T-cell (primary cell): ENCODE results near the gene ATRN. TPM values are rescaled to one million over a fixed set of nuclear protein-coding genes. Genes with fewer than 3 reads are reported as not detected.

Experiments
- ATAC-seq, 4 experiments: fragments of 200-7000 bp in 3 of 4; fragments of 150-1000 bp in 1 of 4; cut with Tn5 transposase; replicated peaks in 1 of 4; 1 replicate in 3 of 4; 2 replicates in 1 of 4; pipeline ENCODE4 v1.10.0; 2021; ENCODE audit warnings: moderate library complexity in 3 of 4, mild to moderate bottlenecking in 2 of 4, moderate number of reproducible peaks in 1 of 4
- CTCF ChIA-PET, 2 donors: fragments of 300-600 bp; sonication (Branson Sonifier 250); formaldehyde crosslinking; loops; one replicate each; lab custom pipeline; 2022; ENCODE audit warnings: antibody characterized with exemption in 2 of 2; lab: Charles Lee
- POLR2A ChIA-PET, 2 donors: fragments of 300-600 bp; sonication (Branson Sonifier 250); formaldehyde crosslinking; loops; one replicate each; lab custom pipeline; 2022; ENCODE audit warnings: antibody characterized with exemption in 2 of 2; lab: Charles Lee
- DNase-seq, 35 experiments: peaks; one replicate each; pipeline versions ENCODE4 v3.0.0 to v3.0.0-alpha.2; 2013 to 2023
- H3K27ac ChIP-seq: one replicate; pipeline ENCODE4 v1.5.1; 2013; ENCODE audit warnings: low read length
- H3K27me3 ChIP-seq, 2 experiments: replicated peaks in 1 of 2; 1 replicate in 1 of 2; 2 replicates in 1 of 2; pipeline versions ENCODE4 v1.6.1 to v1.7.0; 2013; ENCODE audit warnings: low read length in 1 of 2, mixed read lengths in 1 of 2; ENCODE audit not compliant: control insufficient read depth in 2 of 2, insufficient read depth in 2 of 2; ENCODE audit errors: extremely low read depth in 1 of 2
- H3K36me3 ChIP-seq, 2 donors: 1 replicate in 1 of 2; 2 replicates in 1 of 2; pipeline versions ENCODE4 v1.6.1 to v1.7.0; 2013; ENCODE audit warnings: low read length in 1 of 2; ENCODE audit not compliant: control insufficient read depth in 2 of 2, insufficient read depth in 1 of 2; ENCODE audit errors: extremely low read depth in 1 of 2
- H3K4me1 ChIP-seq, 2 experiments: 1 replicate in 1 of 2; 2 replicates in 1 of 2; pipeline versions ENCODE4 v1.6.1 to v1.7.0; 2013; ENCODE audit warnings: low read length in 2 of 2, mixed read lengths in 1 of 2; ENCODE audit not compliant: insufficient read depth in 2 of 2, control insufficient read depth in 1 of 2; ENCODE audit errors: extremely low read depth in 1 of 2
- H3K4me3 ChIP-seq, 2 donors: 1 replicate in 1 of 2; 2 replicates in 1 of 2; pipeline versions ENCODE4 v1.5.1 to v1.7.0; 2013; ENCODE audit warnings: mild to moderate bottlenecking in 2 of 2, low read length in 1 of 2, moderate library complexity in 1 of 2; ENCODE audit not compliant: control insufficient read depth in 1 of 2; ENCODE audit errors: extremely low read depth in 1 of 2
- H3K9me3 ChIP-seq: 2 replicates; pipeline ENCODE4 v1.7.0; 2013
- H3K27ac Mint-ChIP-seq, 2 donors: one replicate each; pipeline ENCODE4 v1.8.0; 2020 to 2021; ENCODE audit warnings: mild to moderate bottlenecking in 2 of 2, mixed read lengths in 2 of 2
- H3K27me3 Mint-ChIP-seq, 2 donors: one replicate each; pipeline ENCODE4 v1.8.0; 2021 to 2022; ENCODE audit warnings: mixed read lengths in 2 of 2
- H3K36me3 Mint-ChIP-seq: one replicate; pipeline ENCODE4 v1.8.0; 2021; ENCODE audit warnings: mixed read lengths
- H3K4me1 Mint-ChIP-seq, 3 donors: one replicate each; pipeline ENCODE4 v1.8.0; 2020 to 2022; ENCODE audit warnings: mixed read lengths in 3 of 3, mild to moderate bottlenecking in 1 of 3
- H3K4me3 Mint-ChIP-seq, 3 donors: one replicate each; pipeline ENCODE4 v1.8.0; 2020 to 2022; ENCODE audit warnings: mild to moderate bottlenecking in 3 of 3, mixed read lengths in 3 of 3, moderate library complexity in 3 of 3
- H3K9me3 Mint-ChIP-seq, 3 donors: one replicate each; pipeline ENCODE4 v1.8.0; 2020 to 2022; ENCODE audit warnings: mixed read lengths in 3 of 3
- WGBS: methylation state at CpG from one replicate; pipeline ENCODE4 v1.1.5; 2013; ENCODE audit warnings: missing lambda C conversion rate; ENCODE audit not compliant: insufficient coverage; 5-methylcytosine and 5-hydroxymethylcytosine counted together
- total RNA-seq, 35 experiments: library from RNA in 6 of 35; stranded (reverse) in 6 of 35; fragments of 120-200 nt in 1 of 35; gene quantifications; one replicate each; pipeline versions ENCODE4 v1.2.1 to v1.2.4 and lab custom pipeline; 2013 to 2026

Gene ATRN
- total RNA-seq, 5 donors from 2014 or later (not counting 1 experiment from before 2014, with no cell fraction given): 13.6 to 15.8 (median 13.7) TPM

DNA sequence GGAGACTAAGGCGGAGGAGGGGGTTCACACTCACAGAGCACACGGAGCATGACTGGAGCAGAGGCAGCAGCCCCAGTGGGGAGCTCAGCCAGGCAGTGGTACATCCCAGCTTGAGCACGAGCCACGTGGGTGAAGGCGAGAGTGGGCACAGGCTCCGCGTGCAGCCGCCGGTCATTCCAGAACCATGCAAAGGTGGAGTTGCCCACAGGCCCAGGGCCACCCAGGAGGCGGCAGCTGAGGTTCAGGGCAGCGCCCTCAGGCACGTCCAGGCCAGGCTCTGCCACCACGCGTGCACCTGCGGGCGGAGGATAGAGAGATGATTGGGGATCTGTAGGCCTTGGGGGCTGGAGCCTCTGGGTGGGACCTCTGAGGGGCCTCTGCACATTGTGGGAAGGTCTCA is 220.5 kb downstream of the ATRN start:
- H3K4me1 Mint-ChIP-seq: no peaks in the 10 kb centered on the region
- WGBS: 89% methylated on average over 12 of the region's 16 CpGs
- H3K9me3 ChIP-seq: no peaks in the 10 kb centered on the region
- ChIA-PET POLR2A (no interaction called here), CTCF (interaction anchor here in 1 of 2 donors (0.7 kb wide), 1 partner anchor 22 kb away, joined by 3 read pairs; no protein-coding TSS in a partner anchor)
- H3K4me3 Mint-ChIP-seq: no peak overlapping the region
- H3K27me3 ChIP-seq: peaks cover 0 to 18% of the 10 kb centered on the region in 2 experiments
- no peak overlapping the region for H3K27ac Mint-ChIP-seq
- no peak overlapping the region for H3K4me3 ChIP-seq
- H3K9me3 Mint-ChIP-seq: no peaks in the 10 kb centered on the region
- no peaks in the 10 kb centered on the region for H3K4me1 ChIP-seq
- H3K27ac ChIP-seq: no peak overlapping the region
- DNase-seq (no peak), ATAC-seq (no peak)
- no peaks in the 10 kb centered on the region for H3K36me3 Mint-ChIP-seq
- H3K27me3 Mint-ChIP-seq: peaks cover 0 to 6% of the 10 kb centered on the region in 2 donors
- H3K36me3 ChIP-seq: no peaks in the 10 kb centered on the region

DNA sequence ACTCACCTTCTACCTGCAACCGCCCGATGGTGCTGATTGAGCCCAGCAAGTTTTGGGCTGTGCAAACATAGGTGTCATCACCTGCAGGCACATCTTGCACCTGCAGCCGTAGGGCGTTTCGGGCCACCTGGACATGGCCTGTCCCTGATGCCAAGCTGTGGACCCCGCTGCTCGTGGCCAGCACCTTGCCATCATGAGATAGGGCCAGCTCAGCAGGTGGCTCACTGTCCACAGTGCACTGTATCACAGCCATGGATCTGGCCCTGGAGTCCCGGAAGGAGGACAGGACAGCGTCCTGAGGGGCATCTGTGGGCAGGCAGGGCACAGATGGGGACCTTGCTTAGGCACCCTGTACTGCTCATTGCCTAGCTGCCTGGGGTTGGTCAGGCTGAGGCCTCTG is 221.1 kb downstream of the ATRN start:
- Mint-ChIP-seq H3K27ac (no peak overlapping the region), H3K36me3 (no peaks in the 10 kb centered on the region), H3K9me3 (no peaks in the 10 kb centered on the region), H3K27me3 (peaks cover 0 to 3% of the 10 kb centered on the region in 2 donors), H3K4me3 (no peak overlapping the region), H3K4me1 (no peaks in the 10 kb centered on the region)
- CTCF ChIA-PET: no interaction called here
- Histone ChIP-seq H3K4me1 (no peaks in the 10 kb centered on the region), H3K27ac (no peak overlapping the region), H3K4me3 (no peak overlapping the region), H3K27me3 (peaks cover 0 to 20% of the 10 kb centered on the region in 2 experiments), H3K9me3 (no peaks in the 10 kb centered on the region), H3K36me3 (no peaks in the 10 kb centered on the region)
- POLR2A ChIA-PET: no interaction called here
- ATAC-seq (no peak), DNase-seq (no peak)
- WGBS: 80% methylated on average over 9 of the region's 9 CpGs

DNA sequence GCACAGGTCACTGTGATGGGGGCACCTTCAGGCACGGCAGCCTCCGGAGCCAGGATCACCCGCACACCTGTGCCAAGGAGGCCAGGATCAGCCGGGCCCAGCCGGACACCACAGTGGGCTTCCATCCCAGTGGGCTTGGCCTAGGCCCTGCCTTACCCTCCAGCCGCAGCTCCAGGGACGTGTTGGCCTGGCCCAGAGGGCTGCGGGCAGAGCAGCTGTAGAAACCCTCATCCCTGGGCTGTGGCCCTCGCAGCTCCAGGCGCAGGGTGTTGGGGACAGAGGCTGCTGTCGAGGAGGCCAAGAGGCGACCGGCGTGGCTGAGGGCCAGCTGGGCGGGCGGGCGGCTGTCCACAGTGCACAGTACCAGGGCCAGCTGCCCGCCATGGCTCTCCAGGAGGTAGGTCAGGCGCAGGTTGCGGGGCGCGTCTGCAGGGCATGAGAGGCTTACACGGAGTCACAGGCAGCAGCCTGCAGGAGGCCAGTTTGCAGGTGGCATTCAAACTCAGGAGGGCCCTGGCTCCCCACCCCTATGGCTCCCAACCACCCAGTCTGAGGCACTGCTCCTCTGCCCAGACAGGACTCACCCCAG is 222.0 kb downstream of the ATRN start:
- Mint-ChIP-seq H3K36me3 (no peaks in the 10 kb centered on the region), H3K27me3 (no peaks in the 10 kb centered on the region), H3K27ac (no peak overlapping the region), H3K4me1 (no peaks in the 10 kb centered on the region), H3K9me3 (no peaks in the 10 kb centered on the region), H3K4me3 (no peak overlapping the region)
- H3K27ac ChIP-seq: no peak overlapping the region
- ChIA-PET POLR2A (no interaction called here), CTCF (no interaction called here)
- WGBS: 87% methylated on average over 23 of the region's 23 CpGs
- H3K27me3 ChIP-seq: peaks cover 0 to 21% of the 10 kb centered on the region in 2 experiments
- H3K9me3 ChIP-seq: no peaks in the 10 kb centered on the region
- H3K4me1 ChIP-seq: no peaks in the 10 kb centered on the region
- no peak overlapping the region for H3K4me3 ChIP-seq
- DNase-seq (no peak), ATAC-seq (no peak)
- no peaks in the 10 kb centered on the region for H3K36me3 ChIP-seq

DNA sequence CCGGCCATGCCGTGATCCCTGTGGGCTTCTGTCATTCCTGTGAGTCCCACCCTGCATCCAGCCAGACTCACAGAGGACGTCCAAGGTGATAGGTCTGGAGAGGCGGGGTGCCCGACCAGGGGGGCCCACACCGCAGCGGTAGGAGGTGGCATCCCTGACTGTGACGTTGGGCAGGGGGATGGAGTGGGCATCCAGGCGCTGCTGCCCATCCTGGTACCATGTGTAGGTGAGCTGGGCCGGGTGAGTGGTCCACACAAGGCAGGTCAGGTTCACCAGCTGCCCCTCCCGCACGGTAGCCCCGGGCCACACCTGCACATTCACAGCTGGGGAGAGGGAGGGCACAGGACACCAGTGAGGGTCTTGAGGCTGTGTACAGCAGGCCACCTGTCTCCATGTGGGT is 222.6 kb downstream of the ATRN start:
- DNase-seq (no peak), ATAC-seq (no peak)
- Histone ChIP-seq H3K36me3 (no peaks in the 10 kb centered on the region), H3K4me1 (no peaks in the 10 kb centered on the region), H3K9me3 (no peaks in the 10 kb centered on the region), H3K4me3 (no peak overlapping the region), H3K27me3 (peaks cover 0 to 26% of the 10 kb centered on the region in 2 experiments), H3K27ac (no peak overlapping the region)
- ChIA-PET CTCF (no interaction called here), POLR2A (no interaction called here)
- no peaks in the 10 kb centered on the region for H3K4me1 Mint-ChIP-seq
- no peak overlapping the region for H3K27ac Mint-ChIP-seq
- no peak overlapping the region for H3K4me3 Mint-ChIP-seq
- H3K27me3 Mint-ChIP-seq: no peaks in the 10 kb centered on the region
- no peaks in the 10 kb centered on the region for H3K9me3 Mint-ChIP-seq
- 79% methylated on average over 12 of the region's 13 CpGs for WGBS
- no peaks in the 10 kb centered on the region for H3K36me3 Mint-ChIP-seq

DNA sequence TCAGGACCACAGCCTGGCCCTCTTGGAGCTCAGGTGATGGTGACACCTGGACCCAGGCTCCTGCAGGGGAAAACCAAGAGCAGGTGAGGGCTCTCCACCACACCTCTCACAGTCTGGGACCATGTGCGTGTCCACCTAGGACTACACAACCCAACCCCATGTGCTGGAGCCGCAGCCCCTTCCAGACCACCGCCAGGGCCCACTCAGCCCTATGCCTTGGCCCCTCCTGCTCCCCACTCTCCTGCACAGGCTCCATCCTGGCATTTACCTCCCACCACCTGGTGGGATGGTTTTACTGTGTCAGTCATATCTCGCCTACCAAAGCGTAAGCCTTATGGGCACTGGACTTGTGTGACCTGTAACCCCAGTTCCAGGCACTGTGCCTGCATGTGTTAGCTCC is 224.0 kb downstream of the ATRN start:
- POLR2A ChIA-PET: no interaction called here
- no peak overlapping the region for H3K27ac Mint-ChIP-seq
- no peak for DNase-seq
- no peak for ATAC-seq
- Histone ChIP-seq H3K4me3 (no peak overlapping the region), H3K27ac (no peak overlapping the region), H3K27me3 (peaks cover 0 to 28% of the 10 kb centered on the region in 2 experiments), H3K4me1 (no peaks in the 10 kb centered on the region), H3K9me3 (no peaks in the 10 kb centered on the region), H3K36me3 (no peaks in the 10 kb centered on the region)
- H3K9me3 Mint-ChIP-seq: no peaks in the 10 kb centered on the region
- WGBS: 76% methylated on average over 2 of the region's 5 CpGs
- CTCF ChIA-PET: no interaction called here
- H3K4me3 Mint-ChIP-seq: no peak overlapping the region
- H3K4me1 Mint-ChIP-seq: no peaks in the 10 kb centered on the region
- no peaks in the 10 kb centered on the region for H3K27me3 Mint-ChIP-seq
- H3K36me3 Mint-ChIP-seq: no peaks in the 10 kb centered on the region

DNA sequence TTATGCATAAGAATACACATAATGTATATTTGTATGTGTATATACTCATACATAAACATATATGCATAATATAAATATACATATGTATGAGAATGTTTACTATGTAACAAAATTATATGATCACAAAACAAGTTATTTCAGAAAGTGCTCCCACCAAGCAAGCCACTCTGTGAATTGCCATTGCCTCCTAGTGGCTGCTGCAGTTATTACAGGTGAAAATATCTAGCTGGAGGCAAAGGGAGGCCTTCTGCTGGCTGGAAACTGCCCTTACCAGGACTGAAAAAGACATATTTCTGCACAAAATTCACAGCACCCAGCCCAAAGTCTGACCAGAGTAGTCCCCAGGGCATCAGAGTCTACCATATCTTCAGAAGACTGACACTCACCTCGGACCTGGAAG is 225.4 kb downstream of the ATRN start:
- H3K27me3 Mint-ChIP-seq: no peaks in the 10 kb centered on the region
- H3K4me3 Mint-ChIP-seq: no peak overlapping the region
- H3K4me3 ChIP-seq: no peak overlapping the region
- H3K36me3 ChIP-seq: no peaks in the 10 kb centered on the region
- ATAC-seq: no peak
- H3K27me3 ChIP-seq: peaks cover 0 to 25% of the 10 kb centered on the region in 2 experiments
- ChIA-PET CTCF (no interaction called here), POLR2A (no interaction called here)
- no peak for DNase-seq
- H3K9me3 ChIP-seq: no peaks in the 10 kb centered on the region
- H3K9me3 Mint-ChIP-seq: no peaks in the 10 kb centered on the region
- no peaks in the 10 kb centered on the region for H3K4me1 Mint-ChIP-seq
- no peaks in the 10 kb centered on the region for H3K4me1 ChIP-seq
- no peaks in the 10 kb centered on the region for H3K36me3 Mint-ChIP-seq
- WGBS: no CpG with 5 or more reads among the region's 1 CpG
- H3K27ac ChIP-seq: no peak overlapping the region
- H3K27ac Mint-ChIP-seq: no peak overlapping the region
